Neuronal stem cell (in vitro differentiated cells): ENCODE results near the gene APBB3.
A peak's percentile ranks its signal among the peaks of the same experiment; 100 is the strongest.

Experiments used
- DNase-seq: peaks from one replicate; pipeline ENCODE4 v3.0.0-alpha.2; 2013; ENCODE audit warnings: low spot score
- H2AFZ ChIP-seq: one replicate; pipeline ENCODE4 v1.6.1; 2013; ENCODE audit warnings: mild to moderate bottlenecking, low read length, inconsistent platforms
- H2AK5ac ChIP-seq: 2 replicates; pipeline ENCODE4 v1.6.1; 2013; ENCODE audit warnings: low read depth, mild to moderate bottlenecking, inconsistent platforms, low read length, moderate library complexity, mixed read lengths
- H2BK120ac ChIP-seq: 2 replicates; pipeline ENCODE4 v1.6.1; 2013; ENCODE audit warnings: low read depth, mild to moderate bottlenecking, inconsistent platforms, low read length, moderate library complexity, mixed read lengths
- H2BK12ac ChIP-seq: one replicate; pipeline ENCODE4 v1.6.1; 2013; ENCODE audit warnings: low read length, inconsistent platforms
- H2BK15ac ChIP-seq: 2 replicates; pipeline ENCODE4 v1.6.1; 2013; ENCODE audit warnings: mild to moderate bottlenecking, low read length, inconsistent platforms, mixed read lengths
- H2BK5ac ChIP-seq: one replicate; pipeline ENCODE4 v1.6.1; 2013; ENCODE audit warnings: inconsistent platforms, mild to moderate bottlenecking, low read length, moderate library complexity
- H3K14ac ChIP-seq: one replicate; pipeline ENCODE4 v1.6.1; 2013; ENCODE audit warnings: low read length, inconsistent platforms
- H3K18ac ChIP-seq: 2 replicates; pipeline ENCODE4 v1.6.1; 2013; ENCODE audit warnings: low read length, inconsistent platforms
- H3K23ac ChIP-seq: 2 replicates; pipeline ENCODE4 v1.6.1; 2013; ENCODE audit warnings: low read depth, mild to moderate bottlenecking, mixed read lengths, low read length, inconsistent platforms; ENCODE audit not compliant: poor library complexity
- H3K27ac ChIP-seq: replicated peaks from 3 replicates; pipeline ENCODE4 v1.5.1; 2013; ENCODE audit warnings: low read length, inconsistent platforms
- H3K27me3 ChIP-seq, 3 experiments: 2 replicates each; pipeline ENCODE4 v1.6.1; 2013; ENCODE audit warnings: low read length in 3 of 3, mild to moderate bottlenecking in 2 of 3, inconsistent platforms in 1 of 3, low read depth in 1 of 3, mixed read lengths in 1 of 3, moderate library complexity in 1 of 3; ENCODE audit not compliant: control insufficient read depth in 3 of 3, insufficient read depth in 3 of 3
- H3K36me3 ChIP-seq, 2 donors: replicated peaks in 1 of 2; 2 replicates each; pipeline ENCODE4 v1.6.1; 2013; ENCODE audit warnings: low read length in 2 of 2; ENCODE audit not compliant: control insufficient read depth in 2 of 2, insufficient read depth in 2 of 2
- H3K4ac ChIP-seq: 2 replicates; pipeline ENCODE4 v1.6.1; 2013; ENCODE audit warnings: inconsistent platforms, mild to moderate bottlenecking, low read length, moderate library complexity
- H3K4me1 ChIP-seq, 2 donors: 1 replicate in 1 of 2; 2 replicates in 1 of 2; pipeline ENCODE4 v1.6.1; 2013; ENCODE audit warnings: low read length in 2 of 2, low read depth in 1 of 2; ENCODE audit not compliant: control insufficient read depth in 2 of 2, insufficient read depth in 1 of 2
- H3K4me2 ChIP-seq: one replicate; pipeline ENCODE4 v1.6.1; 2013; ENCODE audit warnings: mild to moderate bottlenecking, low read length, inconsistent platforms; ENCODE audit not compliant: insufficient read depth, poor library complexity, severe bottlenecking
- H3K4me3 ChIP-seq, 2 donors: 2 replicates each; pipeline ENCODE4 v1.5.1; 2013; ENCODE audit warnings: low read length in 2 of 2, mild to moderate bottlenecking in 2 of 2, inconsistent platforms in 1 of 2, moderate library complexity in 1 of 2
- H3K79me1 ChIP-seq: one replicate; pipeline ENCODE4 v1.6.1; 2013; ENCODE audit warnings: low read depth, mild to moderate bottlenecking, inconsistent platforms, low read length, moderate library complexity
- H3K9ac ChIP-seq: one replicate; pipeline ENCODE4 v1.6.1; 2013; ENCODE audit warnings: mild to moderate bottlenecking, low read depth, low read length, inconsistent platforms; ENCODE audit not compliant: poor library complexity
- H3K9me3 ChIP-seq, 2 donors: replicated peaks in 1 of 2; 2 replicates each; pipeline versions ENCODE3 to v1.6.1; 2013; ENCODE audit warnings: low read length in 2 of 2, mild to moderate bottlenecking in 2 of 2, inconsistent platforms in 1 of 2, low read depth in 1 of 2, mixed read lengths in 1 of 2, moderate library complexity in 1 of 2; ENCODE audit not compliant: control insufficient read depth in 2 of 2, insufficient read depth in 1 of 2
- H4K8ac ChIP-seq: one replicate; pipeline ENCODE4 v1.6.1; 2013; ENCODE audit warnings: low read depth, mild to moderate bottlenecking, inconsistent platforms, low read length, moderate library complexity
- H4K91ac ChIP-seq: one replicate; pipeline ENCODE4 v1.6.1; 2013; ENCODE audit warnings: low read length, low read depth, mild to moderate bottlenecking, inconsistent platforms; ENCODE audit not compliant: poor library complexity
- WGBS, 2 donors: extraction: QIAGEN DNeasy Blood & Tissue Kit; methylation state at CpG; one replicate each; pipeline ENCODE4 v1.1.7; 2013; ENCODE audit warnings: missing lambda C conversion rate in 2 of 2, mixed read lengths in 1 of 2; ENCODE audit not compliant: insufficient read length in 2 of 2, insufficient replicate concordance in 1 of 2; ENCODE audit errors: extremely low coverage in 2 of 2; 5-methylcytosine and 5-hydroxymethylcytosine counted together

APBB3 gene

GRCh38 chr5:140557136-140557805, 7.1 kb downstream of the APBB3 start, which contains the start of gene SRA1:
Gene SRA1 (minus strand): TSS chr5:140557473. CDS start chr5:140557452, 21 bp downstream.
- WGBS, 2 donors, result no CpG with 5 or more reads among the region's 46 CpGs
- Histone ChIP-seq H3K79me1 (peaks cover 4% of the 10 kb centered on the region), H2BK5ac (no peak within 1 kb of the TSS), H3K4me2 (peak within 1 kb of the TSS; percentile 66), H4K8ac (no peak within 1 kb of the TSS), H2AFZ (peak within 1 kb of the TSS; percentile 92), H3K9me3 (no peaks in the 10 kb centered on the region), H3K4ac (no peak within 1 kb of the TSS), H3K9ac (peak within 1 kb of the TSS; percentile 89), H2BK15ac (no peak within 1 kb of the TSS), H4K91ac (no peak within 1 kb of the TSS), H3K27me3 (no peaks in the 10 kb centered on the region), H3K14ac (no peak within 1 kb of the TSS), H2AK5ac (peak within 1 kb of the TSS; percentile 68), H3K18ac (peak within 1 kb of the TSS; percentile 95), H2BK120ac (no peak within 1 kb of the TSS), H3K23ac (peak within 1 kb of the TSS; percentile 82), H3K36me3 (peaks cover 3 to 49% of the 10 kb centered on the region in 2 donors), H3K4me3 (peak within 1 kb of the TSS; percentile 78 to 95), H3K27ac (peak within 1 kb of the TSS; percentile 81), H2BK12ac (no peak within 1 kb of the TSS), H3K4me1 (peaks cover 7 to 9% of the 10 kb centered on the region in 2 donors)
- DNase-seq, result peak; percentile 83

GRCh38 chr5:140556438-140556837, 8.0 kb downstream of the APBB3 start:
- no peak overlapping the region for H2BK5ac ChIP-seq
- H4K8ac ChIP-seq, result no peak overlapping the region
- no peak overlapping the region for H3K27ac ChIP-seq
- H3K9me3 ChIP-seq, result no peaks in the 10 kb centered on the region
- no peak for DNase-seq
- no peak overlapping the region for H3K9ac ChIP-seq
- H3K4me1 ChIP-seq, result peaks cover 7 to 9% of the 10 kb centered on the region in 2 donors
- no peak overlapping the region for H2BK120ac ChIP-seq
- H2BK12ac ChIP-seq, result no peak overlapping the region
- peak overlapping the region; percentile 69 to 78 for H3K4me3 ChIP-seq
- peak overlapping the region; percentile 54 for H3K4me2 ChIP-seq
- peaks cover 4% of the 10 kb centered on the region for H3K79me1 ChIP-seq
- no peak overlapping the region for H3K14ac ChIP-seq
- no peaks in the 10 kb centered on the region for H3K27me3 ChIP-seq
- H3K18ac ChIP-seq, result no peak overlapping the region
- no peak overlapping the region for H3K23ac ChIP-seq
- peaks cover 3 to 51% of the 10 kb centered on the region in 2 donors for H3K36me3 ChIP-seq
- H2AFZ ChIP-seq, result no peak overlapping the region
- no peak overlapping the region for H4K91ac ChIP-seq
- no peak overlapping the region for H3K4ac ChIP-seq
- no CpG with 5 or more reads among the region's 6 CpGs for WGBS, 2 donors
- no peak overlapping the region for H2AK5ac ChIP-seq
- no peak overlapping the region for H2BK15ac ChIP-seq

- no peak for DNase-seq
- Histone ChIP-seq H3K79me1 (peaks cover 4% of the 10 kb centered on the region), H4K8ac (no peak overlapping the region), H2BK120ac (no peak overlapping the region), H3K9ac (no peak overlapping the region), H2BK5ac (no peak overlapping the region), H3K36me3 (peaks cover 6 to 54% of the 10 kb centered on the region in 2 donors), H3K4ac (no peak overlapping the region), H2BK12ac (no peak overlapping the region), H3K4me1 (peaks cover 7 to 9% of the 10 kb centered on the region in 2 donors), H2AFZ (no peak overlapping the region), H4K91ac (no peak overlapping the region), H3K27ac (no peak overlapping the region), H2AK5ac (no peak overlapping the region), H3K4me2 (no peak overlapping the region), H2BK15ac (no peak overlapping the region), H3K23ac (no peak overlapping the region), H3K9me3 (no peaks in the 10 kb centered on the region), H3K4me3 (peak overlapping the region in 1 of 2 donors; percentile 78), H3K27me3 (no peaks in the 10 kb centered on the region), H3K18ac (no peak overlapping the region), H3K14ac (no peak overlapping the region)
- no CpG with 5 or more reads among the region's 1 CpG for WGBS, 2 donors
These were observed 8.6 kb downstream of the APBB3 start for GRCh38 chr5:140555747-140556312.

DNA sequence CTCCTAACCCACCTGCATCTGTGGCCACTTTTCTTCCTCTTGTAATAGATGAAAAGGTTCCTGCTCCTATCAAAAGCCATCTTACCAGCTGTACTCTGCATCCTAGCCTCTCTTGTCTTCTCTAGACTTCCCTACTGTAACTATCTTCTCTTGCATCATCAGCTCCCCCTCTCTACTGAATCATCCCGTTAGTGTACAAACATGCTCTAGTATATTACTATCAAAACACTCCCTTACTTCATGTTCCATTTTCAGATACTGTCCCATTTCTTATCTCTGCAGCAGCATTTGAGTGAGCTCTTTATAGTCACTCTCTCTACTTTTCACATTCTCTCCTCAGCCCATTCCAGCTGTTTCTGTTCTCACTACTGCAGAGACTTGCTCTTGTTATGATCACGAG, 9.9 kb downstream of the APBB3 start:
- no peaks in the 10 kb centered on the region for H3K9me3 ChIP-seq
- H3K9ac ChIP-seq, result no peak overlapping the region
- no peak overlapping the region for H2BK15ac ChIP-seq
- no peak overlapping the region for H3K27ac ChIP-seq
- peaks cover 7 to 9% of the 10 kb centered on the region in 2 donors for H3K4me1 ChIP-seq
- H2BK5ac ChIP-seq, result no peak overlapping the region
- no peak overlapping the region for H3K4ac ChIP-seq
- no peak overlapping the region for H3K4me2 ChIP-seq
- H2AFZ ChIP-seq, result no peak overlapping the region
- no peak overlapping the region for H2BK120ac ChIP-seq
- peaks cover 4% of the 10 kb centered on the region for H3K79me1 ChIP-seq
- no peak overlapping the region for H3K23ac ChIP-seq
- H3K27me3 ChIP-seq, result no peaks in the 10 kb centered on the region
- H2BK12ac ChIP-seq, result no peak overlapping the region
- DNase-seq, result no peak
- H4K8ac ChIP-seq, result no peak overlapping the region
- peaks cover 18 to 59% of the 10 kb centered on the region in 2 donors for H3K36me3 ChIP-seq
- no peak overlapping the region for H3K18ac ChIP-seq
- no peak overlapping the region for H4K91ac ChIP-seq
- H3K14ac ChIP-seq, result no peak overlapping the region
- no peak overlapping the region for H2AK5ac ChIP-seq
- H3K4me3 ChIP-seq, result no peak overlapping the region
- WGBS, 2 donors, result no CpG with 5 or more reads among the region's 2 CpGs
